Inferior parietal cortex (tissue), 1 donor: ENCODE data around the gene TMEM184C.

ENCODE experiments used
- DNase-seq: peaks from one replicate; pipeline ENCODE4 v3.0.0-alpha.2; 2016; ENCODE audit errors: extremely low spot score

The TMEM184C gene

GRCh38 chr4:147651563-147651962 lies 34.4 kb downstream of the TMEM184C start:
- DNase-seq, result no peak

GRCh38 chr4:147655639-147656038 lies 38.4 kb downstream of the TMEM184C start:
- no peak for DNase-seq

- DNase-seq, result no peak
Measured at GRCh38 chr4:147658501-147658900, 41.3 kb downstream of the TMEM184C start.

GRCh38 chr4:147674073-147674472 lies 56.9 kb downstream of the TMEM184C start:
- no peak for DNase-seq

- no peak for DNase-seq
Measured at GRCh38 chr4:147674496-147674895, 57.3 kb downstream of the TMEM184C start.

GRCh38 chr4:147678106-147678505 lies 60.9 kb downstream of the TMEM184C start:
- DNase-seq, result no peak

GRCh38 chr4:147678796-147679549 lies 61.8 kb downstream of the TMEM184C start:
- DNase-seq, result no peak

GRCh38 chr4:147682755-147683154 lies 65.6 kb downstream of the TMEM184C start:
- DNase-seq, result no peak

- peak; percentile 36 for DNase-seq
Measured at GRCh38 chr4:147683188-147683591, 66.0 kb downstream of the TMEM184C start.

GRCh38 chr4:147683717-147684700 lies 66.8 kb downstream of the TMEM184C start, which contains the start of gene PRMT9:
Gene PRMT9 (minus strand): TSS chr4:147684163. CDS start chr4:147683987, 176 bp downstream.
- DNase-seq, result peak; percentile 89

- no peak for DNase-seq
Measured at GRCh38 chr4:147689067-147689466, 71.9 kb downstream of the TMEM184C start.

GRCh38 chr4:147691820-147692219 lies 74.6 kb downstream of the TMEM184C start:
- DNase-seq, result no peak

GRCh38 chr4:147693218-147693617 lies 76.0 kb downstream of the TMEM184C start:
- DNase-seq, result no peak

- no peak for DNase-seq
Measured at GRCh38 chr4:147696866-147697265, 79.7 kb downstream of the TMEM184C start.

- no peak for DNase-seq
Measured at GRCh38 chr4:147704846-147705245, 87.6 kb downstream of the TMEM184C start.

GRCh38 chr4:147707892-147708672 lies 90.9 kb downstream of the TMEM184C start:
- peak; percentile 74 for DNase-seq

GRCh38 chr4:147709999-147710398 lies 92.8 kb downstream of the TMEM184C start:
- no peak for DNase-seq

GRCh38 chr4:147714575-147715401 lies 97.6 kb downstream of the TMEM184C start:
- no peak for DNase-seq

GRCh38 chr4:147717878-147718277 lies 100.7 kb downstream of the TMEM184C start:
- DNase-seq, result no peak
